Fibroblast of mammary gland (primary cell): ENCODE measurements around the gene SFI1.
"Not testable (repeated sequence)": the region's sequence is repeated elsewhere in the genome, so short reads cannot be mapped to it uniquely, and the experiment has no call there.

Experiments
- DNase-seq: peaks from one replicate; pipeline ENCODE4 v3.0.0-alpha.2; 2010; ENCODE audit warnings: low read depth
- H3K4me3 ChIP-seq: 2 replicates; pipeline ENCODE4 v1.5.1; 2011; ENCODE audit warnings: low read depth, mild to moderate bottlenecking, low read length, moderate library complexity; ENCODE audit not compliant: control insufficient read depth
- CTCF ChIP-seq: conservative IDR thresholded peaks from 2 replicates; pipeline ENCODE4 v1.5.1; 2011; ENCODE audit warnings: low read depth, low read length, inconsistent platforms; ENCODE audit not compliant: control insufficient read depth, insufficient read depth

The SFI1 gene

DNA sequence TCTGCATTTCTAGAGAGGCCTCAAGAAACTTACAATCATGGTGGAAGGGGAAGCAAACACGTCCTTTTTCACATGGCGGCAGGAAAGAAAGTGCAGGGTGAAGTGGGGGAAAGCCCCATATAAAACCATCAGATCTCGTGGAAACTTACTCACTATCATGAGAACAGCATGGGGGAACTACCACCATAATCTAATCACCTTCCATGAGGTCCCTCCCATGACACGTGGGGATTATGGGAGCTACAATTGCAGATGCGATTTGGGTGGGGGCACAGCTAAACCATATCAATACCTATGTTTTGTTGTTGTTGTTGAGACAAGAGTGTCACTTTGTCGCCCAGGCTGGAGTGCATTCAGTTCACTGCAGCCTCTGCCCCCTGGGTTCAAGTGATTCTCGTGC lies 29.9 kb downstream of the SFI1 start:
- TF ChIP-seq CTCF = no peak
- H3K4me3 ChIP-seq = no peak overlapping the region
- DNase-seq = no peak

DNA sequence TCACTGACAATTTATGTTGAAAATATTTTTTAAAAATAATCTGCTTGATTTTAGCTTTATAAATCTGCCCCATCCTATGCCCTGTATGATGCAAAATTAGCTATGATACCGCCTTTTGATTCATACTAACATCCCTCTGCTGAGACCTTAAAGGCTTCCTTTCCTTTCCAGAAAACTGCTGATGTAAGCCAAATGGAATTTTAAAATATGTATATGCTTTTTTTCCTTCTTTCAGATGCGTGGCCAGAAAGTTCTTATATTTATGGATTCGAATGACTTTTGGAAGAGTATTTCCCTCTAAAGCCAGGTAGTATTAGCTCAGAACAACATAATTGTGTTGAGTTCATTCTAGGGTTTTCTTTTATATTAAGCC lies 34.5 kb downstream of the SFI1 start:
- H3K4me3 ChIP-seq = no peak overlapping the region
- DNase-seq = no peak
- TF ChIP-seq CTCF = no peak

DNA sequence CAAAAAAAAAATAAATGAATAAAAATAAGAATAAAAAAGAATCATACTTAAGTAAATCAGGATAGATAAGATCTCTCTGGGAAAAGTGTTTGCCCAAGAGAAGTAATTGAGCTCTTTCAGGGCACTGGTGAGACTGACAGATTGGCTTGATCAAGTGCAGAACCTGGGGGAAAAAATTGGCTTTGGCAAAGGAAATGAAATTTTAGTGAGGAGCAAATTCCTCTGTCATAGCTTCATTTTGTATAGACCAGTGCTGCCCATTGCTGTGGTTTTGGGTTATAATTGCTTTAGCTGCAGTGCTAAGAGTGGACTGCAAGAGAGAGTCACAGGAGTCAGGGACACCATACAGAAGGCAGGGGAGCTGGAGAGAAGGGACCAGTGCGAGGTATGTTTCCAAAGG lies 35.7 kb downstream of the SFI1 start:
- TF ChIP-seq CTCF = no peak
- DNase-seq = no peak
- H3K4me3 ChIP-seq = no peak overlapping the region

GRCh38 chr22:31533374-31533773 lies 37.0 kb downstream of the SFI1 start:
- no peak for DNase-seq
- no peak for TF ChIP-seq CTCF
- no peak overlapping the region for H3K4me3 ChIP-seq

GRCh38 chr22:31537019-31537535 lies 40.7 kb downstream of the SFI1 start:
- TF ChIP-seq CTCF = no peak
- no peak overlapping the region for H3K4me3 ChIP-seq
- DNase-seq = no peak

DNA sequence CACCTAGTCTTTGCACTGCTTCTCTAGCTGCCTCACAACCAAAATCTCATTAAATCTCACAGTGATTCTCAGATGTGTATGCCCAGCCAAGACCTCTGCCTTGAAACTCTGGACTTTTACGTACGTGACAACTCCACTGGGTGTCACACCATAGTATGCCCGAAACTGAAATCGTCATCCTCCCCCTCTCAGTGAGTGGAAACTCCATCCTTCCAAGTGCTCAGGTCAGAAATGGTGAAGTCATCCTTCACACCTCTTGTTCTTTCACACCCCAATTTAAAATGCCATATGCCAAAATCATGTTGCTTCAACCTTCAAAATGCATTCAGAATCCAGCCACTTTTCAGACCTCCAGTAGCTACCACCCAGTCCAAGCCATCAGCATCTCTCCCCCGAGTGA lies 42.5 kb downstream of the SFI1 start:
- no peak for TF ChIP-seq CTCF
- no peak overlapping the region for H3K4me3 ChIP-seq
- DNase-seq = no peak

DNA sequence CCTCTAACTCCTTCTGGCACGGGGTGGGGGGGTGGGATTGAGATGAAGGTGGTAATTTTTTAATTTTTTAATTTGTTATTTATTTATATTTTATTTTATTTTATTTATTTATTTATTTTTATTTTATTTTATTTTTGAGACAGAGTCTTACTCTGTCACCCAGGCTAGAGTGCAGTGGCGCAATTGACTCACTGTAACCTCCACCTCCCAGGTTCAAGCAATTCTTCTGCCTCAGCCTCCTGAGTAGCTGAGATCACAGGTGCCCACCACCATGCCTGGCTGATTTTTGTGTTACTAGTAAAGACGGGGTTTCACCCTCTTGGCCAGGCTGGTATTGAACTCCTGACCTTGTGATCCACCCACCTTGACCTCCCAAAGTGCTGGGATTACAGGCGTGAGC lies 43.8 kb downstream of the SFI1 start:
- not testable (repeated sequence) for H3K4me3 ChIP-seq, DNase-seq

DNA sequence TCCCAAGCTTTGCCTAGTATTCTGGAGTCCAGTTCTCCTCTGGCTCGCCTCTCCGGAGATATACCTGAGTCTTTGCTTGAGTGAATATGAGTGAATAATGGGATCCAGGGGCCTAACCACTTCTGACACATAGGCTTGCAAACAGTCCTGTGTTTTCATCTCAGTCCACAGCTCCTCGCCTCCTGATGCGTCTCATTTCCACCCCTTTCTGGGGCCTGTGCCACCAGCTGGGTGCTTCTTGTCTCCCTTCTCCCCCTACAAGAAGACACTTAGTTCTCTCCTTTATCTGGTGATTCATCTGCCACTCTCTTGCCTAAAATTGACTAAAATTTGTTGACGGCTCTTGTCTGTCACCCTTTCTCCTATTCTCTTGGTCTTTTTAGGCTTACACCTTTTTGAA lies 44.6 kb downstream of the SFI1 start:
- no peak overlapping the region for H3K4me3 ChIP-seq
- DNase-seq = no peak
- no peak for TF ChIP-seq CTCF
